Sigmoid colon (tissue), 7 donors: ENCODE data around the gene FXYD3. TPM values are rescaled to one million over a fixed set of nuclear protein-coding genes. Genes with fewer than 3 reads are reported as not detected.

Experiments used
- DNase-seq: peaks from one replicate; pipeline ENCODE4 v3.0.0-alpha.2; 2019
- H3K27ac ChIP-seq, 4 donors: fragments of 200-600 bp; sonication (generic); one replicate each; pipeline ENCODE4 v1.5.1; 2016 to 2019; ENCODE audit warnings: mild to moderate bottlenecking in 1 of 4
- H3K27me3 ChIP-seq, 3 donors: fragments of 200-600 bp; sonication (generic); one replicate each; pipeline ENCODE4 v1.5.1; 2019; ENCODE audit warnings: mild to moderate bottlenecking in 1 of 3
- H3K36me3 ChIP-seq, 4 donors: fragments of 200-600 bp; sonication (generic); one replicate each; pipeline ENCODE4 v1.5.1; 2016 to 2019
- H3K4me1 ChIP-seq, 4 donors: fragments of 200-600 bp; sonication (generic); one replicate each; pipeline ENCODE4 v1.5.1; 2017 to 2019
- H3K4me3 ChIP-seq, 4 donors: fragments of 200-600 bp; sonication (generic); one replicate each; pipeline ENCODE4 v1.5.1; 2017 to 2019; ENCODE audit warnings: mild to moderate bottlenecking in 2 of 4, moderate library complexity in 1 of 4
- H3K9me3 ChIP-seq, 4 donors: fragments of 200-600 bp in 3 of 4; sonication (generic) in 3 of 4; one replicate each; pipeline versions ENCODE4 v1.5.1 to v1.6.1; 2013 to 2019
- EP300 ChIP-seq, 4 donors: sonication (generic); formaldehyde crosslinking; IDR thresholded peaks; one replicate each; pipeline ENCODE4 v1.6.1; 2017; ENCODE audit warnings: antibody characterized with exemption in 4 of 4
- POLR2A ChIP-seq, 2 donors: fragments of 450-650 bp; IDR thresholded peaks; one replicate each; pipeline ENCODE4 v1.6.1; 2016; ENCODE audit warnings: antibody characterized with exemption in 2 of 2, mild to moderate bottlenecking in 2 of 2, moderate library complexity in 2 of 2
- POLR2AphosphoS5 ChIP-seq, 4 donors: sonication (generic); formaldehyde crosslinking; IDR thresholded peaks; one replicate each; pipeline ENCODE4 v1.6.1; 2017; ENCODE audit warnings: antibody characterized with exemption in 4 of 4
- WGBS, 2 donors: extraction: QIAGEN DNeasy Blood & Tissue Kit; methylation state at CpG; one replicate each; pipeline ENCODE4 v1.1.7; 2013; 5-methylcytosine and 5-hydroxymethylcytosine counted together
- intact Hi-C: fragments of 100-400 bp; cut with DNase I; formaldehyde crosslinking; loops from one replicate; pipeline ENCODE4 v1.15.1; 2023
- polyA plus RNA-seq, 3 donors: library from polyadenylated mRNA; stranded (reverse); fragments of 200-250 nt; gene quantifications; one replicate each; pipeline ENCODE4 v1.2.3, GENCODE V29; 2013
- total RNA-seq, 4 donors: library from RNA; depleted of rRNA; stranded (reverse); fragments of >200 nt; gene quantifications; one replicate each; pipeline ENCODE4 v1.1.0, GENCODE V29; 2016
- TF ChIP-seq, protein P1 (sequence below), 4 experiments: fragments of 450-650 bp in 3 of 4; fragments of 200-600 bp in 1 of 4; IDR thresholded peaks; one replicate each; pipeline ENCODE4 v1.5.1; 2016 to 2019; ENCODE audit warnings: antibody characterized with exemption in 4 of 4, mild to moderate bottlenecking in 3 of 4, moderate library complexity in 2 of 4
- donor health status: healthy with polysubstance abuse.
- donor health status: Bipolar disorder and iron deficiency.
- donor health status: healthy.

FXYD3 gene
- total and polyA plus RNA-seq, 7 donors: 3.7 to 3,333 (median 15.3) TPM

DNA sequence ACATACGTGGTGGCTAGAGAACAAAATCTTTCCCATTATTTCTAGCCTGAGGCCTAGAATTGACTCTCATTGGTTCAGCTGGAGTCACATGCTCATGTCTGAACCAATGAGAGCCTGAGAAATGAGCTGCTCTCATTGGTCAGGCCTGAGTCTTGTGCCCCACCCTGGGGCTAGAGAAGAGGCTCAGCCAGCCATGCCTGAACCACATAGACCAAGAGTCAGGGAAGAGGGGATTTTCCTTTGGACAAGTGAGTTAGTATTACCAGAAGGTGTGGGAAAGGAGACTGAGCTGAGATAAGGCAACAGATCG, 45.8 kb downstream of the FXYD3 start:
- H3K9me3 ChIP-seq: peaks cover 6 to 12% (median 11%) of the 10 kb centered on the region in 4 donors
- no peaks in the 10 kb centered on the region for H3K4me1 ChIP-seq
- no peak for TF ChIP-seq EP300 (IDR thresholded peaks at IDR 0.05)
- TF ChIP-seq POLR2A (IDR thresholded peaks at IDR 0.05): no peak
- TF ChIP-seq, protein P1, sequence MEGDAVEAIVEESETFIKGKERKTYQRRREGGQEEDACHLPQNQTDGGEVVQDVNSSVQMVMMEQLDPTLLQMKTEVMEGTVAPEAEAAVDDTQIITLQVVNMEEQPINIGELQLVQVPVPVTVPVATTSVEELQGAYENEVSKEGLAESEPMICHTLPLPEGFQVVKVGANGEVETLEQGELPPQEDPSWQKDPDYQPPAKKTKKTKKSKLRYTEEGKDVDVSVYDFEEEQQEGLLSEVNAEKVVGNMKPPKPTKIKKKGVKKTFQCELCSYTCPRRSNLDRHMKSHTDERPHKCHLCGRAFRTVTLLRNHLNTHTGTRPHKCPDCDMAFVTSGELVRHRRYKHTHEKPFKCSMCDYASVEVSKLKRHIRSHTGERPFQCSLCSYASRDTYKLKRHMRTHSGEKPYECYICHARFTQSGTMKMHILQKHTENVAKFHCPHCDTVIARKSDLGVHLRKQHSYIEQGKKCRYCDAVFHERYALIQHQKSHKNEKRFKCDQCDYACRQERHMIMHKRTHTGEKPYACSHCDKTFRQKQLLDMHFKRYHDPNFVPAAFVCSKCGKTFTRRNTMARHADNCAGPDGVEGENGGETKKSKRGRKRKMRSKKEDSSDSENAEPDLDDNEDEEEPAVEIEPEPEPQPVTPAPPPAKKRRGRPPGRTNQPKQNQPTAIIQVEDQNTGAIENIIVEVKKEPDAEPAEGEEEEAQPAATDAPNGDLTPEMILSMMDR (IDR thresholded peaks at IDR 0.05): no peak
- no peak for TF ChIP-seq POLR2AphosphoS5 (IDR thresholded peaks at IDR 0.05)
- 98% methylated on average over 2 of the region's 2 CpGs for WGBS, 2 donors
- H3K27ac ChIP-seq: no peak overlapping the region
- no peak for DNase-seq
- H3K36me3 ChIP-seq: peaks cover 0 to 36% (median 9%) of the 10 kb centered on the region in 4 donors
- intact Hi-C loops: no loop called here
- no peak overlapping the region for H3K4me3 ChIP-seq
- peaks cover 5 to 16% (median 6%) of the 10 kb centered on the region in 3 donors for H3K27me3 ChIP-seq

DNA sequence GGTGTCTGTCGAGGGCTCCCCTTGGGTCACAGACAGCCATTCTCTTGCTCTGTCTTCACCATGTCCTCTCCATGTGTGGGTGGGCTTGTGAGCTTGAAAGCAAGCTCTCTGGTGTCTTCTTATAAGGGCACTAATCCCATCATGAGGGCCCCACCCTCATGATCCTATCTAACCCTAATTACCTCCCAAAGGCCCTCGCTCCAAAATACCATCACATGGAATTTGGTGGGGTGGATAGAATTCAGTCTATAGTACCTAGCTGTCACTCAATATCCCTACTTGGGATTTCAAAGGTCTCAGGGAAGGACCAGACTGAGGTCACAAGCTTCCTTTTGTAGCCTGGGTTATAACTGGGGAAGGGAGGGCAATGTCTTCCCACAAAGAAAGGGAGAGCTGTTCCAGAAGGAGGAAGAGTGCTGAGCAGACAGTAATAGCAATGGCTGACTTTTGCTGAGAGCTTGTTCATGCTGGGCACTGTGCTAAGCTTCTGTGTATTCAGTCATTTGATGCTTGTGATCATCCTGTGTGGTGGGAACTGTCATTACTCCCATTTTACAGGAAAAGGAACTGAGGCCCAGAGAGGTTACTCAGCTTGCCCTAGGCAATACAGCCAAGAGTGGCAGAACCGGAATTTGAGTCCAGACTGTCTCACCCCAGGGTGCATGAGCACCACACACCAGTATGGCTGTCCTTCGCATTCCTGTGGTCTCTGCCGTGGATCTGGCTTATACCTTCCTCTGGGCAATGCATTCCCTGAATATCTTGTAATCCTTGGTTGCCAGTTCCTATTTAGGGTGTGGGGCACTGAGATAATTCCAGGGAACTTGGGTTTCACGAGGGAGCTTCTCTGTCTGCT, 47.1 kb downstream of the FXYD3 start:
- DNase-seq: peak; percentile 27
- Histone ChIP-seq H3K27me3 (peaks cover 0 to 5% (median under 1%) of the 10 kb centered on the region in 3 donors), H3K27ac (no peak overlapping the region), H3K4me3 (no peak overlapping the region), H3K9me3 (peaks cover 6 to 15% (median 12%) of the 10 kb centered on the region in 4 donors), H3K36me3 (peaks cover 0 to 44% (median 10%) of the 10 kb centered on the region in 4 donors), H3K4me1 (no peaks in the 10 kb centered on the region)
- intact Hi-C loops: no loop called here
- TF ChIP-seq POLR2A (IDR thresholded peaks at IDR 0.05) (no peak), EP300 (IDR thresholded peaks at IDR 0.05) (no peak), POLR2AphosphoS5 (IDR thresholded peaks at IDR 0.05) (no peak)
- TF ChIP-seq, protein P1 (IDR thresholded peaks at IDR 0.05): no peak
- WGBS, 2 donors: 85 to 94% methylated on average over 6 of the region's 6 CpGs

DNA sequence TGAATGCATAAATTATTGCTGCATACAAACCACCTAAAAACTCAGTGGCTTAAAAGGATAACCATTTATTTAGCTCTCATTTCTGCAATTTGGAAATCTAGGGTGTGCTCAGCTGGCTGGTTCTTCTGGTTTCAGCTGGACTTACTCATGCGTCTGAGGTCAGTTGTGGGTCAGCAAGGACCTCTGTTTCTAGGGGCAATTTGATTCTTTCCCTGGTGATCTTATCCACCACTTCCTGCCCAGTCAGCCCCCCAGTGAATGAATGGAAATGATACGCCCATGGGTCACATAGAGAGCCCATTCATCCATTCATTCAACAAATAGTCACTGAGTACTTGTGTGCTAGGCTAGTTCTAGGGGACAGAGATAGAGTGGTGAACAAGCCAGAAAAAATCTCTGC, 48.8 kb downstream of the FXYD3 start:
- peaks cover 6 to 15% (median 12%) of the 10 kb centered on the region in 4 donors for H3K9me3 ChIP-seq
- TF ChIP-seq POLR2AphosphoS5 (IDR thresholded peaks at IDR 0.05) (no peak), POLR2A (IDR thresholded peaks at IDR 0.05) (no peak), EP300 (IDR thresholded peaks at IDR 0.05) (no peak)
- TF ChIP-seq, protein P1 (IDR thresholded peaks at IDR 0.05): no peak
- intact Hi-C loops: no loop called here

DNA sequence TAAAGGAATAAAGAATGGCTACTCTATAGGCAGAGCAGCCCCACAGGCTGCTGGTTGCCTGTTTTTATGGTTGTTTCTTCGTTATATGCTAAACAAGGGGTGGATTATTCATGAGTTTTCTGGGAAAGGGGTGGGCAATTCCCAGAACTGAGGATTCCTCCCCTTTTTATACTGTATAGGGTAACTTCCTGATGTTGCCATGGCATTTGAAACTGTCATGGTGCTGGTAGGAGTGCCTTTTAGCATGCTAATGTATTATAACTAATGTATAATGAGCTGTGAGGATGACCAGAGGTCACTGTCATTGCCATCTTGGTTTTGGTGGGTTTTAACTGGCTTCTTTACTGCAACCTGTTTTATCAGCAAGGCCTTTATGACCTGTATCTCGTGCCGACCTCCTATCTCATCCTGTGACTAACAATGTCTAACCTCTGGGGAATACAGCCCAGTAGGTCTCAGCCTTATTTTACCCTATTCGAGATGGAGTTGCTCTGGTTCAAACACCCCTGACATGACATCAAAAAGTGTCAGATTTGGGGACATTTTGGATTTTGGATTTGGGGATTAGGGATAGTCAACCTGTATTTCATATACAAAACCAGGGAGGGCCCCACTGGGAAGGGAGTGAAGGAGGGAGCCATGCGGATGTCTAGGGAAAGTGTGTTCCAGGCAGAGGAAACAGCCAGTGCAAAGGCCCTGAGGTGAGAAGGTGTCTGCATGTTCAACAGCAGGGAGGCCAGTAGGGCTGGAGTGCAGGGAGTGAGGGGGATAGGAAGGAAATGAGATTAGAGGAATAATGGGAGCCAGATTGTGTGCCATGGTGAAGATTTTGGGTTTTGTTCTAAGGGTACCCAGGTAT, 49.8 kb downstream of the FXYD3 start:
- Histone ChIP-seq H3K36me3 (peaks cover 0 to 39% (median 10%) of the 10 kb centered on the region in 4 donors), H3K9me3 (peaks cover 6 to 15% (median 12%) of the 10 kb centered on the region in 4 donors)
- 57 to 79% methylated on average over 5 of the region's 5 CpGs for WGBS, 2 donors

More for the DNA sequence above, 48.8 kb downstream of the FXYD3 start:
- Histone ChIP-seq H3K4me3 (no peak overlapping the region), H3K27ac (no peak overlapping the region), H3K27me3 (peaks cover 0 to 5% (median 0%) of the 10 kb centered on the region in 3 donors), H3K4me1 (no peaks in the 10 kb centered on the region), H3K36me3 (peaks cover 0 to 39% (median 10%) of the 10 kb centered on the region in 4 donors)
- peak; percentile 10 for DNase-seq
- 48 to 95% methylated on average over 2 of the region's 2 CpGs for WGBS, 2 donors

More for the DNA sequence above, 49.8 kb downstream of the FXYD3 start:
- Histone ChIP-seq H3K4me3 (no peak overlapping the region), H3K4me1 (no peaks in the 10 kb centered on the region), H3K27me3 (peaks cover 0 to under 1% (median 0%) of the 10 kb centered on the region in 3 donors), H3K27ac (no peak overlapping the region)
- TF ChIP-seq POLR2AphosphoS5 (IDR thresholded peaks at IDR 0.05) (no peak), EP300 (IDR thresholded peaks at IDR 0.05) (no peak), POLR2A (IDR thresholded peaks at IDR 0.05) (no peak)
- TF ChIP-seq, protein P1 (IDR thresholded peaks at IDR 0.05): no peak
- intact Hi-C loops: no loop called here
- peak; percentile 38 for DNase-seq
